Astrocyte of the cerebellum (primary cell): ENCODE data around the gene CEBPZ.
"Not testable (repeated sequence)": the region's sequence is repeated elsewhere in the genome, so short reads cannot be mapped to it uniquely, and the experiment has no call there.

Experiments
- DNase-seq: peaks from one replicate; pipeline ENCODE4 v3.0.0-alpha.2; 2011; ENCODE audit warnings: low read depth
- H3K4me3 ChIP-seq: 2 replicates; pipeline ENCODE4 v1.5.1; 2011; ENCODE audit warnings: mild to moderate bottlenecking, low read depth, low read length, moderate library complexity
- in situ Hi-C: cut with HindIII; loops from 2 replicates; pipeline ENCODE4 v1.10.0; 2017; ENCODE audit warnings: low sequenced_read_pairs
- TF ChIP-seq, protein P1 (sequence below): IDR thresholded peaks from 2 replicates; pipeline ENCODE4 v1.5.1; 2012; ENCODE audit warnings: low read length, low read depth, moderate library complexity, mild to moderate bottlenecking; ENCODE audit errors: missing control alignments

The CEBPZ gene

GRCh38 chr2:37243435-37243834, 12.0 kb upstream of the CEBPZ start:
- in situ Hi-C loops, result no loop called here
- no peak for DNase-seq
- TF ChIP-seq, protein P1, sequence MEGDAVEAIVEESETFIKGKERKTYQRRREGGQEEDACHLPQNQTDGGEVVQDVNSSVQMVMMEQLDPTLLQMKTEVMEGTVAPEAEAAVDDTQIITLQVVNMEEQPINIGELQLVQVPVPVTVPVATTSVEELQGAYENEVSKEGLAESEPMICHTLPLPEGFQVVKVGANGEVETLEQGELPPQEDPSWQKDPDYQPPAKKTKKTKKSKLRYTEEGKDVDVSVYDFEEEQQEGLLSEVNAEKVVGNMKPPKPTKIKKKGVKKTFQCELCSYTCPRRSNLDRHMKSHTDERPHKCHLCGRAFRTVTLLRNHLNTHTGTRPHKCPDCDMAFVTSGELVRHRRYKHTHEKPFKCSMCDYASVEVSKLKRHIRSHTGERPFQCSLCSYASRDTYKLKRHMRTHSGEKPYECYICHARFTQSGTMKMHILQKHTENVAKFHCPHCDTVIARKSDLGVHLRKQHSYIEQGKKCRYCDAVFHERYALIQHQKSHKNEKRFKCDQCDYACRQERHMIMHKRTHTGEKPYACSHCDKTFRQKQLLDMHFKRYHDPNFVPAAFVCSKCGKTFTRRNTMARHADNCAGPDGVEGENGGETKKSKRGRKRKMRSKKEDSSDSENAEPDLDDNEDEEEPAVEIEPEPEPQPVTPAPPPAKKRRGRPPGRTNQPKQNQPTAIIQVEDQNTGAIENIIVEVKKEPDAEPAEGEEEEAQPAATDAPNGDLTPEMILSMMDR, result no peak
- no peak overlapping the region for H3K4me3 ChIP-seq

DNA sequence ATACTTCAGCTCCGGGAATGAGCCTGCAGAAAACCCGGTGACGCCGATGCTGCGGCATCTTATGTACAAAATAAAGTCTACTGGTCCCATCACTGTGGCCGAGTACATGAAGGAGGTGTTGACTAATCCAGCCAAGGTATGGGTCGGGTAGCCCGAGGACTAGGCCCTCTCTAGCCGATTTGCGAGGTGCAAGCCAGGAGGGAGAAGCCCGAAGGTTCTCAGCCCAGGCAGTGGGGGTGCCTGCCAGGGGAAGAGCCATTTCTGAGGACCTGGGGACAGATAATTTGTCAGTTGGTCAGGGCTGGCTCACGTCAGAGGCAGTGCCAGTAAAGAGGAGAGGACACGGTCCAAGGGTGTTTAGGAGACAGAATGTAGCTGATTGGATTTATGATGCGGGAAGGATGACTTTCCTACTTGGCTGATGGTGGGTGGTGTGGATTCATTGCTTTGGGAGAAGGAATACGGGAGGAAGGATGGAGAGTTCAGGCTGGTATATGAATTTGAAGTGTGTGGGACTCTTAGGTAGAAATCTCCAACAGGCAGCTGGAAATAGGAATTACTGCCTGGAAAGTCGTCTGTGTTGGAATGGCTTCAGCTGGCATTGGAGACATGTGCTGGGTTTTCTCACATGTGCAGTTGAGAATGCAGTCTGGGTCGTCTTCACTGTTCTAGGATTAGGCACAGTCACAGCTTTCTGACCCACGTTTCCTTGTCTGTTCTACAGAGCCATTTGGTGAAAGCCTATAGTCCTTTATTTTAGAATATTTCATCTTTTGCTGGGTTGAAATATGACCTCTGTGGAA, 936 bp upstream of the CEBPZ start:
- TF ChIP-seq, protein P1, result no peak
- in situ Hi-C loops, result no loop called here
- peak overlapping the region; percentile 99 for H3K4me3 ChIP-seq
- DNase-seq, result no peak

DNA sequence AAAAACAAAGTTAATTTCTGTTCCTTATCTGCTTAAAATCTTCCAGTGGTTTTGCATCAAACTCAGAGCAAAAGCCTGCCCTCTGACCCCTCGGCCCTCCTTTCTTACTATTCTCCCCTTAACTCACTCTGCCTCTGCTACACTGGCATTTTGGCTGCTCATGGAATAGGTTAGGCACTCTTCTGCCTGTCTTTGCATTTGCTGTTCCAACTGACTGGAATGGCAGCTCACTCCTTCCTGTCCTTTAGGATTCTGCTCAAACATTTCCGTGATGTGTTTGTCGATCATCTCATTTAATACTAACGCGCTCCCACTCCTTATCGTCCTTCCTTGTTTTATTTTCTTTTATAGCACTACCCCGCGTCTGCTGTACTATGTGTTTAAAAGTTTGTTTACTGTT, 815 bp downstream of the CEBPZ start:
- TF ChIP-seq, protein P1, result no peak
- DNase-seq, result no peak
- peak overlapping the region; percentile 99 for H3K4me3 ChIP-seq
- in situ Hi-C loops, result no loop called here

GRCh38 chr2:37228788-37229187, 2.6 kb downstream of the CEBPZ start:
- DNase-seq, result no peak
- TF ChIP-seq, protein P1, result no peak
- no peak overlapping the region for H3K4me3 ChIP-seq
- in situ Hi-C loops, result no loop called here

GRCh38 chr2:37226863-37227262, 4.5 kb downstream of the CEBPZ start:
- H3K4me3 ChIP-seq, result no peak overlapping the region
- no peak for DNase-seq
- in situ Hi-C loops, result no loop called here
- TF ChIP-seq, protein P1, result no peak

DNA sequence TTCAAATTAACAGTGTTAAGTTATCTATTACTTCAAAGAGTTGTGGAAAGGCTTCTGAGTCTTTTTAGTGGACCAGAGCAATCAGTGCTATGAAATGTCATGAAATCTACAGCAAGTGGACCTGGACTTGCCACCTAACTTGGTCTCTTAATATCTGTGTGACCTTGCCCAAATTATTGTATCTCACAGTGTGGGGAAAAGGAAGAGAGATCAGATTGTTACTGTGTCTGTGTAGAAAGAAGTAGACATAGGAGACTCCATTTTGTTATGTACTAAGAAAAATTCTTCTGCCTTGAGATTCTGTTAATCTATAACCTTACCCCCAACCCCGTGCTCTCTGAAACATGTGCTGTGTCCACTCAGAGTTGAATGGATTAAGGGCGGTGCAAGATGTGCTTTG, 6.3 kb downstream of the CEBPZ start:
- DNase-seq, H3K4me3 ChIP-seq, in situ Hi-C loops: not testable (repeated sequence)

DNA sequence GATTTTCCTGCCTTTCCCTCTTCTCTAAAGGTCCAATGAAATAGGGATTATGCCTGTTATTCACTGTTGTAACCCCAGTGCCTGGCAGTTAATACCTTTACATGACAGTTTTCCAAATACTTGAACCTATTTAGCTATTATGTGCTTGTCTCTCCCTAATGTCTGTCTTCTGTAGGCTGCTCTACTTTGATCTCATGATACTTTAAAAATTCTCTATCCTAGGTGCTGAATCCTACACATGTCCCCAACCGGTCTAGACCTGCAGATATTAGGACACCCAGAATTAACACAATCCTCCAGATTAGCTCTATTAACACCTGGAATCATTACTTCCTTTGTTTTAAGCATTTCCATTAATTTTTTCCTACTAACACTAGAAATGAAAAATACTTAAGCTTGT, 7.3 kb downstream of the CEBPZ start:
- no peak for DNase-seq
- in situ Hi-C loops, result no loop called here

More for the DNA sequence above, 7.3 kb downstream of the CEBPZ start:
- TF ChIP-seq, protein P1, result no peak
- no peak overlapping the region for H3K4me3 ChIP-seq
